Nephron (organoid): ENCODE measurements around the gene TRIM6.
A peak's percentile ranks its signal among the peaks of the same experiment; 100 is the strongest.

Source experiments
- H3K27ac Mint-ChIP-seq, 3 experiments: 2 replicates each; pipeline ENCODE4 v1.8.0; 2020; ENCODE audit warnings: mixed read lengths in 3 of 3, mild to moderate bottlenecking in 2 of 3, moderate library complexity in 1 of 3
- H3K27me3 Mint-ChIP-seq: 2 replicates; pipeline ENCODE4 v1.8.0; 2021; ENCODE audit warnings: low read depth, mild to moderate bottlenecking, moderate library complexity, mixed read lengths
- H3K36me3 Mint-ChIP-seq: 2 replicates; pipeline ENCODE4 v1.8.0; 2020; ENCODE audit warnings: low read depth, mixed read lengths
- H3K4me1 Mint-ChIP-seq: 2 replicates; pipeline ENCODE4 v1.8.0; 2020; ENCODE audit warnings: mixed read lengths
- H3K4me3 Mint-ChIP-seq, 3 experiments: 2 replicates each; pipeline ENCODE4 v1.8.0; 2020; ENCODE audit warnings: mild to moderate bottlenecking in 3 of 3, mixed read lengths in 3 of 3, moderate library complexity in 2 of 3
- H3K9me3 Mint-ChIP-seq: 2 replicates; pipeline ENCODE4 v1.8.0; 2020; ENCODE audit warnings: mixed read lengths
- CTCF ChIP-seq, 3 experiments: fragments of 200-600 bp; sonication (generic); IDR thresholded peaks; one replicate each; pipeline ENCODE4 v1.5.0; 2021; ENCODE audit warnings: antibody characterized with exemption in 3 of 3; ENCODE audit not compliant: unreplicated experiment in 3 of 3

The TRIM6 gene

GRCh38 chr11:5622802-5623201 is 26.4 kb downstream of the TRIM6 start:
- Mint-ChIP-seq H3K36me3 (no peaks in the 10 kb centered on the region), H3K27ac (no peak overlapping the region), H3K9me3 (no peaks in the 10 kb centered on the region), H3K4me3 (peak overlapping the region in 2 of 3 experiments; percentile 15 to 33), H3K4me1 (peaks cover 9% of the 10 kb centered on the region), H3K27me3 (no peaks in the 10 kb centered on the region)
- TF ChIP-seq CTCF (IDR thresholded peaks at IDR 0.05; ENCODE audit: unreplicated experiment in 3 of 3): no peak

- no peaks in the 10 kb centered on the region for H3K36me3 Mint-ChIP-seq
- H3K4me3 Mint-ChIP-seq: peak within 1 kb of the TSS; percentile 68 to 74 (median 69)
- H3K27me3 Mint-ChIP-seq: no peaks in the 10 kb centered on the region
- H3K9me3 Mint-ChIP-seq: no peaks in the 10 kb centered on the region
- TF ChIP-seq CTCF (IDR thresholded peaks at IDR 0.05; ENCODE audit: unreplicated experiment in 3 of 3): no peak
- peaks cover 9% of the 10 kb centered on the region for H3K4me1 Mint-ChIP-seq
- H3K27ac Mint-ChIP-seq: peak within 1 kb of the TSS; percentile 52 to 58 (median 56)
These were observed 28.2 kb downstream of the TRIM6 start, which contains the start of gene TRIM34 for GRCh38 chr11:5624489-5625279. Gene TRIM34, plus strand, starts transcription at chr11:5625001. Its CDS starts 7,331 bp downstream, at chr11:5632332.

- Mint-ChIP-seq H3K4me3 (peak overlapping the region; percentile 68 to 74 (median 69)), H3K27ac (peak overlapping the region; percentile 52 to 58 (median 56)), H3K27me3 (no peaks in the 10 kb centered on the region), H3K4me1 (peaks cover 9% of the 10 kb centered on the region), H3K36me3 (no peaks in the 10 kb centered on the region), H3K9me3 (no peaks in the 10 kb centered on the region)
- TF ChIP-seq CTCF (IDR thresholded peaks at IDR 0.05; ENCODE audit: unreplicated experiment in 3 of 3): no peak
These were observed 28.8 kb downstream of the TRIM6 start for GRCh38 chr11:5625281-5625680.

GRCh38 chr11:5626196-5626595 is 29.8 kb downstream of the TRIM6 start:
- Mint-ChIP-seq H3K4me1 (peaks cover 9% of the 10 kb centered on the region), H3K9me3 (no peaks in the 10 kb centered on the region), H3K27me3 (no peaks in the 10 kb centered on the region), H3K27ac (peak overlapping the region in 1 of 3 experiments; percentile 58), H3K36me3 (no peaks in the 10 kb centered on the region), H3K4me3 (peak overlapping the region; percentile 68 to 74 (median 69))
- no peak for TF ChIP-seq CTCF (IDR thresholded peaks at IDR 0.05; ENCODE audit: unreplicated experiment in 3 of 3)

GRCh38 chr11:5631417-5631816 is 35.0 kb downstream of the TRIM6 start:
- no peak for TF ChIP-seq CTCF (IDR thresholded peaks at IDR 0.05; ENCODE audit: unreplicated experiment in 3 of 3)
- Mint-ChIP-seq H3K27me3 (no peaks in the 10 kb centered on the region), H3K4me1 (no peaks in the 10 kb centered on the region), H3K36me3 (peaks cover 16% of the 10 kb centered on the region), H3K9me3 (no peaks in the 10 kb centered on the region), H3K4me3 (no peak overlapping the region), H3K27ac (no peak overlapping the region)
